ENCODE results near the gene EIF4EBP3.

- TF ChIP-seq POLR2A (IDR thresholded peaks at IDR 0.05; ENCODE audit: low read depth) (no peak), CTCF (IDR thresholded peaks at IDR 0.05) (no peak), EP300 (IDR thresholded peaks at IDR 0.05) (no peak)
Measured at GRCh38 chr5:140587495-140587894, 40.0 kb downstream of the EIF4EBP3 start.
